PFSK-1 (cell line): ENCODE measurements around the gene KHSRP.

Experiments used
- REST ChIP-seq, 2 experiments: IDR thresholded peaks; 2 replicates each; pipeline versions ENCODE4 v1.6.1 to v1.8.0; 2011 to 2012; ENCODE audit warnings: low read depth in 2 of 2, low read length in 2 of 2, control low read depth in 1 of 2, inconsistent platforms in 1 of 2, mild to moderate bottlenecking in 1 of 2, moderate library complexity in 1 of 2; ENCODE audit not compliant: insufficient read depth in 1 of 2
- TAF1 ChIP-seq: IDR thresholded peaks from 2 replicates; pipeline ENCODE4 v1.6.1; 2012; ENCODE audit warnings: low read length, control low read depth, borderline replicate concordance; ENCODE audit not compliant: insufficient read depth

DNA sequence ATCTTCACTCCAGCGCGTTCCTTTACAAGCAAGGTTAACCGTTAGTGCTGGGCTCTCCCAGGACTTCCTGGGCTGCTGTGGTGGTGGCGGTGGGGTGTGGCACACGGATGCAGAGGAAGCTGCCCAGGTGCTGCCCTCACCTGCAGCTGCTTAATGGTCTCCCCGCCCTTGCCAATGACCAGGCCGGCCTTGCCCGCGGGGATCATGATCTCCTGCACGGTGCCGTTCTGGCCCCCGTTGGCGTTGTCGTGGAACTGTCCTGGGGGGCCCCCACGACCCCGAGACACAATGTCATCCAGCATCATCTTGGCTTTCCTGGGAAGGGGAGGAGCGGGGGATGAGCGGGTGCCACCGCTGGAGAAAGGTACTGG lies 6.1 kb downstream of the KHSRP start:
- TF ChIP-seq TAF1 (no peak), REST (IDR thresholded peaks at IDR 0.05; ENCODE audit: insufficient read depth in 1 of 2, low read depth in 2 of 2, low read length in 2 of 2) (no peak)
